A673 (cell line): ENCODE results near the gene TOPORS. TPM values are rescaled to one million over a fixed set of nuclear protein-coding genes. Genes with fewer than 3 reads are reported as not detected.

Experiments used
- BruUV-seq: library from RNA; stranded (reverse); fragments of 400-500 nt; replicated peaks from 2 replicates; lab custom pipeline; 2021; lab: Mats Ljungman, UMichigan
- CTCF ChIA-PET: fragments of 300-600 bp; sonication (Branson Sonifier 250); formaldehyde crosslinking; loops from one replicate; lab custom pipeline; 2022; ENCODE audit warnings: antibody characterized with exemption; lab: Charles Lee
- POLR2A ChIA-PET: fragments of 300-600 bp; sonication (Branson Sonifier 250); formaldehyde crosslinking; loops from one replicate; lab custom pipeline; 2022; ENCODE audit warnings: antibody characterized with exemption; ENCODE audit not compliant: low non-redundant PET; lab: Charles Lee
- DNase-seq: peaks from one replicate; pipeline ENCODE4 v3.0.0-alpha.2; 2015; ENCODE audit warnings: low spot score
- H3K27ac ChIP-seq: fragments of 200-600 bp; sonication (generic); 2 replicates; pipeline ENCODE4 v1.5.1; 2016; ENCODE audit warnings: mixed run types, low read depth, mild to moderate bottlenecking, mixed read lengths, antibody characterized with exemption, low read length; ENCODE audit not compliant: poor library complexity, severe bottlenecking
- H3K27me3 ChIP-seq: fragments of 200-600 bp; sonication (generic); replicated peaks from 2 replicates; pipeline ENCODE4 v1.6.1; 2017; ENCODE audit warnings: mixed run types, low read depth, mild to moderate bottlenecking, mixed read lengths, antibody characterized with exemption, low read length; ENCODE audit not compliant: insufficient read depth, poor library complexity
- H3K36me3 ChIP-seq: fragments of 200-600 bp; sonication (generic); 2 replicates; pipeline ENCODE4 v1.6.1; 2016; ENCODE audit warnings: mixed run types, mild to moderate bottlenecking, mixed read lengths, antibody characterized with exemption, low read length; ENCODE audit not compliant: insufficient read depth, poor library complexity, severe bottlenecking
- H3K4me1 ChIP-seq: fragments of 200-600 bp; sonication (generic); 2 replicates; pipeline ENCODE4 v1.6.1; 2017; ENCODE audit warnings: mixed run types, mild to moderate bottlenecking, mixed read lengths, antibody characterized with exemption, low read length; ENCODE audit not compliant: insufficient read depth, poor library complexity, severe bottlenecking
- H3K4me3 ChIP-seq: fragments of 200-600 bp; sonication (generic); 2 replicates; pipeline ENCODE4 v1.5.1; 2016; ENCODE audit warnings: low read depth, mixed run types, mild to moderate bottlenecking, mixed read lengths, low read length; ENCODE audit not compliant: poor library complexity, severe bottlenecking
- H3K9me3 ChIP-seq: fragments of 200-600 bp; sonication (generic); 2 replicates; pipeline ENCODE4 v1.6.1; 2016; ENCODE audit warnings: mixed run types, low read depth, mild to moderate bottlenecking, mixed read lengths, antibody characterized with exemption, low read length; ENCODE audit not compliant: poor library complexity, severe bottlenecking
- EZH2 ChIP-seq: fragments of 200-600 bp; sonication (generic); IDR thresholded peaks from 2 replicates; pipeline ENCODE4 v1.6.1; 2017; ENCODE audit warnings: borderline replicate concordance, low read depth, mild to moderate bottlenecking, mixed read lengths, antibody characterized with exemption, low read length; ENCODE audit not compliant: poor library complexity, severe bottlenecking
- intact Hi-C: fragments of 100-400 bp; cut with micrococcal nuclease; formaldehyde crosslinking; loops from one replicate; pipeline ENCODE4 v1.10.0; 2022; ENCODE audit not compliant: unreplicated experiment
- total RNA-seq: library from RNA; stranded (reverse); gene quantifications from 2 replicates; pipeline ENCODE4 v1.2.3, GENCODE V29; 2021
- TF ChIP-seq, protein P1 (sequence below): fragments of 300-800, 200-600 bp; sonication (generic); conservative IDR thresholded peaks from 2 replicates; pipeline ENCODE4 v1.5.1; 2017; ENCODE audit warnings: low read depth, mild to moderate bottlenecking, antibody characterized with exemption, low read length, moderate library complexity, mixed read lengths

The TOPORS gene
- total RNA-seq, 1 experiment from 2014 or later, result 25.3 TPM

DNA sequence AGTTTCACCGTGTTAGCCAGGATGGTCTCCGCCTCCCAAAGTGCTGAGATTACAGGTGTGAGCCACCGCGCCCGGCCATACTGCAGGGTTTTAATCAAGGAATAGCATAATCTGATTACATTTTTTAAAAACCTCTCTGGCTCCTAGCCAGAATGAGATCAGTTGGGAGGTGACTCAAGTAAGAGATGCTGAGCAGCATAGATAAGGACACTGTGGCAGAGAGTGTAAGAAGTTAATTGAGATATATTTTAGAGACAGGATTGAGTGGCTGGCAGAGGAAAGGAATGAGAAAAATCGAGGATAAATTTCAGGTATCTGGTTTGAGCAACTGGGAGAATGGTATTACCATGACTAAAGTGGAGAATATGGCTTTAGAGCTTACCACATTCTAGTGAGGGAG lies 19.1 kb downstream of the TOPORS start:
- POLR2A ChIA-PET, result no interaction called here

DNA sequence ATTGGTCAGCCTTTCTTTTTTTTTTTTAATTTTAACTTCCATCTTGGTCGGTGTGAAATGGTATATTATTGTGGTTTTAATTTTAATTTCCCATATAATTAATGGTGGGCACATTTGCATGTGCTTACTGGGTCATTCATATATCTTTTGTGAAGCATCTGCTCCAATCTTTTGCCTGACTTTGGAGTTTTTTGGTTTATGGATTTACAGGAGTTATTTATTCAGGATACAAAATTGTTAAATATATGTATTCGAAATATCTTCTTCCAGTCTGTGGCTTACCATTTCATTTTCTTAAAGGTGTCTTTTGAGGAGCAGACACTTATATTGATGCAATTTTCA lies 25.7 kb downstream of the TOPORS start:
- no peak for DNase-seq
- intact Hi-C loops, result loop anchor here (2.0 to 10.0 kb wide), 2 partner anchors 48 to 148 kb away; partner anchors contain the start of gene NDUFB6
- H3K9me3 ChIP-seq, result no peaks in the 10 kb centered on the region
- no peaks in the 10 kb centered on the region for H3K27me3 ChIP-seq
- H3K27ac ChIP-seq, result peak overlapping the region; percentile 73
- BruUV-seq, result no TSS peak
- no peaks in the 10 kb centered on the region for H3K36me3 ChIP-seq
- peaks cover 13% of the 10 kb centered on the region for H3K4me1 ChIP-seq
- no peak for TF ChIP-seq EZH2
- TF ChIP-seq, protein P1, sequence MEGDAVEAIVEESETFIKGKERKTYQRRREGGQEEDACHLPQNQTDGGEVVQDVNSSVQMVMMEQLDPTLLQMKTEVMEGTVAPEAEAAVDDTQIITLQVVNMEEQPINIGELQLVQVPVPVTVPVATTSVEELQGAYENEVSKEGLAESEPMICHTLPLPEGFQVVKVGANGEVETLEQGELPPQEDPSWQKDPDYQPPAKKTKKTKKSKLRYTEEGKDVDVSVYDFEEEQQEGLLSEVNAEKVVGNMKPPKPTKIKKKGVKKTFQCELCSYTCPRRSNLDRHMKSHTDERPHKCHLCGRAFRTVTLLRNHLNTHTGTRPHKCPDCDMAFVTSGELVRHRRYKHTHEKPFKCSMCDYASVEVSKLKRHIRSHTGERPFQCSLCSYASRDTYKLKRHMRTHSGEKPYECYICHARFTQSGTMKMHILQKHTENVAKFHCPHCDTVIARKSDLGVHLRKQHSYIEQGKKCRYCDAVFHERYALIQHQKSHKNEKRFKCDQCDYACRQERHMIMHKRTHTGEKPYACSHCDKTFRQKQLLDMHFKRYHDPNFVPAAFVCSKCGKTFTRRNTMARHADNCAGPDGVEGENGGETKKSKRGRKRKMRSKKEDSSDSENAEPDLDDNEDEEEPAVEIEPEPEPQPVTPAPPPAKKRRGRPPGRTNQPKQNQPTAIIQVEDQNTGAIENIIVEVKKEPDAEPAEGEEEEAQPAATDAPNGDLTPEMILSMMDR, result no peak
- ChIA-PET POLR2A (no interaction called here), CTCF (interaction anchor here (1.0 to 2.3 kb wide), 4 partner anchors 24 to 148 kb away, joined by 3 to 32 read pairs (median 5); no protein-coding TSS in a partner anchor)
- H3K4me3 ChIP-seq, result peak overlapping the region; percentile 69

More for the DNA sequence above, 19.1 kb downstream of the TOPORS start:
- CTCF ChIA-PET, result no interaction called here
- no peaks in the 10 kb centered on the region for H3K4me1 ChIP-seq
- H3K27ac ChIP-seq, result no peak overlapping the region
- no peaks in the 10 kb centered on the region for H3K36me3 ChIP-seq
- no peaks in the 10 kb centered on the region for H3K27me3 ChIP-seq
- no peak for DNase-seq
- no peak overlapping the region for H3K4me3 ChIP-seq
- intact Hi-C loops, result no loop called here
- no TSS peak for BruUV-seq
- no peaks in the 10 kb centered on the region for H3K9me3 ChIP-seq
- no peak for TF ChIP-seq EZH2
- TF ChIP-seq, protein P1, result no peak

DNA sequence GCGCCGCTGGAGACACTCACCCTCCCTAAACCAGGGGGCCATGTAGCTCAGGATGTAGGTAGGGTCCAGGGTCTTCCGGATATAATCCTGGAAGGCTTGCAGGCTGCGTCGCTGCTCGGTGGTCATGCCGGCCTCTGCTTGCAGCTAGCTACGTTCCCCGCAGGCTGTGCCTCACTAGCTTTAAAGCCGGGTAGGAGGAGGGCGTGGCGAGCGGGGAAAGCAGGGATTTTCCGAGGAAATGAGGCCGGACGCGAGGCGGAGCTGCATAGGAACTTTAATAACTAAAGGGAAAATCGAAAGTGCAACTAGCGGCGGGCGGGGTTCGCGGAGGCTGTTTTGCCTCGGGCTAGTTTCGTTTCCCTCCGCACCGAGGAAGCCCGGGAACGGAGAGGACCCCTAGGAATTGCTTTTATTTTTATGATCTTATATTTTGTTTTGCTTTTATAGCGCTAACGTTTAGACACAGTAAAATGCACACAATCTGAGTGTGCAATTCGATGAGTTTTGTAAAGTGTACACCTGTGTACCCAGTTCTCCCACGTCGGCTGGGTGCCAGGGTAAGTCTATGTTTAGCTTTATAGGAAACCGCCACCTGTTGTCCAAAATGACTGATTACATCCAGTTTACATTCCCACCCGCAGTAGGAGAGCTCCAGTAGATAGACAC lies 26.2 kb downstream of the TOPORS start, which contains the start of gene RIGI:
RIGI (minus strand) TSS at position 156 of the 666 bp plus-strand sequence; CDS start at position 126, 30 bp downstream.
- BruUV-seq, result no TSS peak
- Histone ChIP-seq H3K36me3 (no peaks in the 10 kb centered on the region), H3K4me1 (peaks cover 13% of the 10 kb centered on the region), H3K27me3 (no peaks in the 10 kb centered on the region), H3K4me3 (peak within 1 kb of the TSS; percentile 69), H3K9me3 (no peaks in the 10 kb centered on the region), H3K27ac (peak within 1 kb of the TSS; percentile 73)
- ChIA-PET POLR2A (interaction anchor here (0.6 kb wide), 1 partner anchor 609 kb away, joined by 3 read pairs; no protein-coding TSS in a partner anchor), CTCF (interaction anchor here (0.6 to 2.3 kb wide), 5 partner anchors 23 to 148 kb away, joined by 3 to 32 read pairs (median 5); no protein-coding TSS in a partner anchor)
- intact Hi-C loops, result loop anchor here (2.0 to 10.0 kb wide), 2 partner anchors 49 to 147 kb away; partner anchors contain the start of gene NDUFB6
- TF ChIP-seq EZH2, result no peak
- TF ChIP-seq, protein P1, result peak; percentile 70
- peak; percentile 96 for DNase-seq
